22Rv1 (cell line): ENCODE results near the gene NR1H3.

ENCODE experiments used
- CTCF ChIP-seq: fragments of 450-650 bp; IDR thresholded peaks from 2 replicates; pipeline ENCODE4 v1.5.1; 2017; ENCODE audit warnings: mild to moderate bottlenecking
- ZFX ChIP-seq: fragments of 450-650 bp; IDR thresholded peaks from 2 replicates; pipeline ENCODE4 v1.6.1; 2017; ENCODE audit warnings: antibody characterized with exemption, borderline replicate concordance

GRCh38 chr11:47253660-47254059 lies 4.1 kb upstream of the NR1H3 start:
- TF ChIP-seq CTCF = no peak
- TF ChIP-seq ZFX = no peak
